CD4-positive, alpha-beta T cell treated with Interferon gamma for 1 hour (primary cell): Measurements from ENCODE around the gene SHC3.

ENCODE experiments used
- DNase-seq: peaks from one replicate; pipeline ENCODE4 v3.0.0-alpha.2; 2020

Gene SHC3

DNA sequence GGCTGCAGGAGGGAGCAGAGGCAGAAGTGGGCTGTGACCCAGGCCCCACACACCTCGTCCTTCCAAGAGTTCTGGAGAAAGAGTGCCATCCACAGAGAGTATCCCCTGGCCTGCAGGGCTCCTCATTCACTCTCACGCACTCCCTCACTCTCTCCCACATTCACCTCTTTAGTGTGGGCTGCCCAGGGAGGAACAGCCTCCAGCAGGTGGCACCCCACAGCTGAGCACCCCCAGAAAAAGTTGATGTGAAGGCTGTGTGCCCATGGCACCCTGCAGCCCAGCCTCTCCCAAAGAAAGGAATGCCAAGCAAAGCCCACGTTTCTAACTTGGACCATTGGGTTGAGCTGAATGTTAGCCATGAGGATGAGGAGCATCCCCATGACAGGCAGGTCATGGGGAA lies 4.5 kb upstream of the SHC3 start:
- DNase-seq = no peak

DNA sequence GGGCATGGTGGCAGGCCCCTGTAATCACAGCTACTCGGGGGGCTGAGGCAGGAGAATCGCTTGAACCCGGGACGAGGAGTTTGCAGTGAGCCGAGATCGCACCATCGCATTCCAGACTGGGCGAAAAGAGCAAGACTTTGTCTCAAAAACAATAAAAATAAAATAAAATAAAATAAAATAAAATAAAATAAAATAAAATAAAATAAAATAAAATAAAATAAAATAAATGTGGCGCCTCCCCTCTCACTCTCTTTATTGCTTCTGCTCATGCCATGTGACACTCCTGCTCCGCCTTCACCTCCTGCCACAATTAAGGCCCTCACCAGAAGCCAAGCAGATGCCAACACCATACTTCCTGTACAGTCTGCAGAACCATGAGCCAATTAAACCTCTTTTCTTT lies 3.8 kb upstream of the SHC3 start:
- DNase-seq = no peak

DNA sequence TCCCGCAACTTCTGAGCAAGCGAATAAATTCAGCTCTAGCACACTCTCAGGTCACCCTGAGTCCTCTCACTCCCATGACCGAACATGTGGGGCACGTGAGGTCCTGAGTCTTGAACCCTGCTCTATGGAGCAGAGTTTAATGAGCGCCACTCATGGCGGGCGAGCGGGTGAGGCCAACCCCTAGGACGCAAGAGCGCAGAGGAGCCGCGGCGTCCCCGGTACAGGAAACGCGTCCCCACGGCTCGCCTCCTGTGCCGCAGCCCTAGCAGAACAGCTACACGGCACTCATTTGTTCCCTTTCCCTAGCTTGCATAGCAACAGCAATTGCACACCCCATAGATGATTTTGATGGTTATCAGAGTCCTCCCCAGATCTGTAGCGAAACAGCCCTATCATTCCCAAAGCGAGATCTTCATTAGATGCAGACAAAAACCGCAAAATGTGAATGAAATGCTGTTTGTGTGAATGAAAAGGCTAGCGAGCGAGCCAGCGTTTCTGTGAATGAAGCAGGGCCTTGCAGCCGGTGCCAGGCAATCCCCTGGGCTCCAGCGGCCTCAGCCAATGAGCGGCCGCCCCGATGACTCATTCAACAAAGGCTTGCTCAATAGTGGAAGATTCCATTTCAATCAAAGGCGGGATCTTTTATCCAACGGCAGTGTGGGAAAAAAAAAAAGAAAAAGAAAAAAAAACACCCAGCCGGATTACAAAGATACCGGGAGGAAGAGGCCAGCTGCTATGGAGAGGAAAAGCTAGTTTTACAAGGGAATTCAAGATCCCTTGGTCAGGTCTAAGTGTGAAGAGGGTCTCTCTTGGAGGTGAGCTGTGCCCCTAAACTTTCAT lies 1.5 kb upstream of the SHC3 start:
- DNase-seq = peak; percentile 14

DNA sequence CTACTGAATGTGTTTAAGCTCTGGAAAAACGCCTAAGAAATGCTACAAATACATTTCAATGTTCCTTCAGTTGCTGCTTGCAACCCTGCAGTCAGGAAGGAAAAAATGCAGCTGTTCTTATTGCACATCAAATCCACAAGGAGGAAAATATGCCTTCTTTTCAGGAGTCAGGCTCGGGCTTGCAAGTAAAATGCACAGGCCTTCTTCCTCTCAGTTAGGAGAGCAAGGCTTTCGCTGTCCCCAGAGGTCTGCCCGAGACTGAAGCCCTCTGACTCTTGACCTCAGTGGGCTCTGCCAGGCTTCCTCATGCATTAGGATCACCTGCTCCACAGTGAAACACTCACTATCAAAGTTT lies 899 bp upstream of the SHC3 start:
- DNase-seq = no peak

DNA sequence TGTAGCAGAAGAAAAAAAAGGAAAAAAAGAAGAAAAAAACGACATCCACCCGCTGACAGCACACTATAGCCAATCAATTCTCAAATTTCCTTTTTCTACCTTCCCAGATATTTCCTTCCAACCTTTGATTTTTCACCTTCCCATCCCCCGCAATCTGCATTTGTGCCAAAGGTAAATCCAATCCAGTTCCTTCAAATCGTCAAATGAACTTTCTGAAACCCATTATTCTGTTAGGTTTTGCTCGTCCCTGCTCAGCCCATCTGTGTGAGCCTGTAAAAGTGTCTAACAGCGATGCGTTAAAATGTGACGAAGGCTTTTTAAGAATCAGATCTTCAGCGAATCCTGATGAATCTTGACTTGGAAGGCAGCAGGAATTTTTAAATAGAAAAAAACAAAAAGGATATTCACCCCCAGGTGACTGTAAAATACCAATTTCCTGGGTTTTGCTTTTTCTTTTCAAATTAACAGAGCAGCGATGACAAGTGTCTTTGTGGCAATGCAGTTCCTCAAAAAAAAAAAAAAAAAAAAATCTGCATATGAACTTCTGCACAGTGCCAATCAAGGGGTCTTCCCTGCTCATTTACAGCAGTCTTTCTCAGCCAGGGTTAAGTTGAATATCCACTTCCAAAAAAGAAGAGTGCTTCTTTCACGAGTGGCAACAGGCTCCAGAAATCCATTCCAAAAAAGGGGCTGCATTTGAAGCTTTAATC lies 367 bp upstream of the SHC3 start:
- DNase-seq = no peak

DNA sequence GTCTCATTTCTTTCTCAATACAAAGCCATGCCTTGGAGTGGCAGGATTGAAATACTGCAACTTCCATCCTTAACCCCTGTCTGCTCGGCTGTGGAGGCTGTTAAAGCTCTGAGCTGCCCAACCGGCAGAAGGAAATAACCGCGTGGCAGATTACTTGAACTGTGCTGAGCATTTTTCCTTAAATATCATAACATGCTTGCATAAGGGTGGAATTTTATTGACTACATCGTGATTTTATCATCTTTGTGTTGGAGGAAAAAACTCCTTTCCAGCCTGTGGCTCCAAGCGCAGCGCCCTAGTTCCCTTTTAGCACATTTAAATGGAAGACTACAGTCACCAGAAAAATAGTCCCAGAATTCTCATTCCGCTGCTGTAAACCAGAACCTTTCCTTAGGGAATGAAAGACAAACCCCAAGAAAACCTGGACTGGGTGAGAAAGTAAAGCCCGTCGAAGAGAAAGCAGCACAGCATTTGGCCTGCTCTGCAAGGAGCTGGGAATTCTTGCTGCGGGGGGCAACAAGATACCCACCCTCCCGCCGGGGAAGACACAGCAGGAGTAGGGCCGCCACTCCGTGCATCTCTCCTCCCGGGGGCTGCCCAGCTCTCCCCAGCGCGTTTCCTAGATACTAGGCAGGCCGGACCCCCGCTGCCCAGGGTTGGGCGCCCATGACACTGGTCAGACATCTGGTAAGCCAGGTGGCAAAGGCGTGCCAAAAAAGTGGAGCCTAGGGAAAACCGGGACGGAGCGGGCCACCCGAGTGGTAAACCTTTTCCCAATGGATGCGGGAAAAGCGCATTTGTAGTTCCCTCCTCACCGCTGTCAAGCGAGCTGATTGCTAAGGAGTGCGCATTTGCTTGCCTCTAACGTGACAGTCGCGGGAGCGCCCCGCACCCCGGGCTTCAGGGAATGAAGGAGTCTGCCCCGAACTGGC lies 1.3 kb downstream of the SHC3 start:
- DNase-seq = no peak

DNA sequence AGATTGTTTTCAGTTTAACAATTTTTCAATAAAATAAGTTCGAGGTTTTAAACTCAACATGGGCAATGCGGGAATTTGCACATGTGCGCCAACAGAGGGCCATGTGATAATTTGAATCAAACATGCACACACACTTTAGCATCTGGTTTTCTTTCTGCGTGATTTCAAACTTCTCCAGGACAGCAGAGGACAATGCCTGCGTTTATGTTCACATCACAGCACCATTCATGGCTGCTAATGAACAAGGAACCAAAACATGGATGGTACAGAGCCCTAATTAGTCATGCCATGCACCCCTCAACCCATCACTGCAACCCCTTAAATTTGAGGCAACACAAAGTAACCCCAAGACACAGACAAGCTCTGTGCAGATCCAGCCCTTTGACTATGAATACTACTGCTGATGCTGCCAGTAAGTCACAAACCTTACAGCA lies 2.8 kb downstream of the SHC3 start:
- DNase-seq = no peak

DNA sequence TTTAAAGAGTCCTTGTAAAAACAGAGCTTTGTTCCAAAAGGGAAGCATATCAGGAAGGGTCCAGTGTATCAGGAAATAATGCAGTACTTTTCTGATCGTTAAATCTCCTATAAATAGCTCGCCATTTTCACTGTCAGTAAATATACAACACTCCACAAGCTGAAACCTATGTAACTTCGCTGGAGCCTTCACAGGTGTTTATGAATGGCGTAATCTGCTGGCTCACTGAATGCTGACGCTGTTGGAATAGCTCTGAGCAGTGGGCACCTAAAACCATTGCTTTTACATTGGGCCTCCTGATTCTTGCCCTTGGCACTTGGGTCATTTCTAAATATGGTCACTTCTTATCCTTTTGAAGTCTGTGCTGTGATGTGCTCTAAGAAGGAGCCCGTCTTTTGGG lies 4.3 kb downstream of the SHC3 start:
- no peak for DNase-seq

DNA sequence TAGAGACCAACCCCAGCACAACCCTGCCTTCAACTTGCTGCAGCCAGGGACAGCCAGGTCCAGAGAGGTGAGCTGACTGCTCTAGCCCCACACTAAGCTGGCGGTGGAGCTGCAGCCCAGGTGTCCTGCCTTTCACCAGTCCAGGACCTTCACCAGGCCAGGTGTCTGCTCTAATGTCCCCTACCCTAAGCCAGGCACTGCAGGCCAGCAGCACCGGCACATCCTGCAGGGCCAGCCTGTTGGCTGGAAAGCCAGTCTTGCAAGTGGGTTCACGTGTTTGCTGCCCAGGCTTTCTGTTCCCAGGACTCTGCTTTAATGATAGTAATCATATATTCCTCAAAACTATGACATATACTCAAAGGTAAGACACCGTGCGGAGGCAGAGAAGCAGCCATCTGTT lies 5.5 kb downstream of the SHC3 start:
- DNase-seq = no peak

DNA sequence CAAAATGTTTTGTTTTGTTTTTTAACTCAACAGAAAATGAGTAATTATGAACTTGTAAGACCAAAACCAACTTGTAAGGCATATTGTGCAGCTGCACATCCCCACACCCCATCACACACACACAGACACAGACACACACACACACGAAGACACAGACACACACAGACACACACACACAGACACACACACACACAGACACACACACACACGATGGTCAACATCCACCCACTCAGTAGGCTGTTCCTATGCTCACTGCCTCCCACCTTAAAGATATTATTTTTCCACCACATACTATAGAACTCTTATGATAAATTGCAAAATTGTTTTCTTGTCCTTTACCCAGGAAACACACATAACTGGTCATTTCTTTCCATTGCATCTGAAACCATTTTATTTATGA lies 6.2 kb downstream of the SHC3 start:
- DNase-seq = no peak

DNA sequence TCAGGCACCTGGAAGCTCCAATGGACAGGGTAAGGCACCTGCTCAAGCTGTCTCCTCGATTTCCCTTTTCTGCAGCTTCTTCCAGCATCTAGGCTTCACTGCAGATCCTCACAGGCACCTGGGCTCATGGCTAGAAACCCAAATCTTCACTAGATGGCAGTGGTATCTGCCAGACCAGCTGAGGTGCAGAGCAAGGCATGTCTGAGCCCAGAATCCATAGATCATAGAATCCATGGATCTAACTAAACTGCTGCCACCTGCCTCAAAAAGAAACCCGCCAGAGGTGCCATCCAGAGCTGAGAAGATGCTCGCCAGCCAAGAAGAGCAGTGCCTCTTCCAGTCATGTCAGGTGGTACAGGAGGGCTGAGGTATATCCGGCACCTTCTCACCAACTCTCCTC lies 6.9 kb downstream of the SHC3 start:
- DNase-seq = no peak

DNA sequence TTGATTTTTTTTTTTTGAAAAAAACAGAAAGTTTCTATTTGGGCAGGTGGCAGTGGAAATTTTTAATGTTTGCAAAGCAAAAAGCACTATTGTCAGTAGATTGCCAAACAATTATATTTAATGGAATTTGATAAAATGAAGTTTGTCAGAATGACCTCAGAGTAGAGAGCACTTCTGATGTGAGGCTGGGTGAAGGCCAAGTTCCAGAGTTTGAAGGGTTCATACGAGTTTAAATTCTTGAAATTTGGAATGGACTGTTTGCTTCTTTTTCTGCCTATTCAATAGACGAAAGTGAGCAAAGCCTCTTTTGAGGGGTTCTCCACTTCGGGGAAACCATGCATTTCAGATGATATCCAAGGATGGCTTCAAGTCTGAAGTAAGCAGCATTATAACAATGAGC lies 7.4 kb downstream of the SHC3 start:
- no peak for DNase-seq

DNA sequence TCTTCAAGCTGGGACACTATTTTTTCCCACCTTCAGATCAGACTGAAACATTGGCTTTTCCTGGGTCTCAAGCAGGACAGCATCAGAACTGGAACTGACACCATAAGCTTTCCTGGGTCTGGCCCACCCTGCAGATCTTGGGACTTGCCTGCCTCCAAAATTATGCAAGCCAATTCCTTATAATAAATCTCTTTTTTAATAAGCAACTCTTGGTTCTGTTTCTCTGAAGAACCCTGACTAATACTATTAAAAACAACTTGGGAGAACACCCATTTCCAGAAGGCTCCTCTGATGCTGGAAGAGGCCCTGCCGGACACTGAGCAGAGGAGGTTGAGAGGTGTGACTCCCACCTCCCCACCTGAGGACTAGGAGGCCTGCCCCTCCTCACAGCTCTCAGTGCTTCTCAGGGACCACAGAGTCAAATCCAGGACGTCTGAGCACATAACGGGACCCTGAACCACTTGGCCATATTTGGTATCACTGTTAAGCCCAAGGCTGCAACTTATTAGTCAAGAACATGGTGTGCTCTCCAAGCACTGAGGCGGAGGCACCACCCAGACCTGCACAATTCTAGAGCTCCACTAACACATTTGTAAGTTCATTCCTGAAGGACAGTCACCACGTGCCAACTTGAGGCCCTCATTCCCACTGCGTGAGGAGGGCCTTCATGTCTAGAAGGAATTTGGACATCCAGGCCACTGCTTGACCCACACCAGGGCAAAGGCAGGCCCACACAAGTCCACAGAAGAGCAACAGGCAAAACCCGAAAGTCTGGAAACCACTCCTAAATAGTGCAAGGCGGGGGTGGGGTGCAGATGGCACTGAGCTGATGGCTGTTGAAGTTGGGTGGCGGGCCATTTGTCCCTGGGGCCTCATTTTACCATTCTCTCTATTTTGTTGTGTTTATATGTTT lies 9.5 kb downstream of the SHC3 start:
- DNase-seq = no peak

DNA sequence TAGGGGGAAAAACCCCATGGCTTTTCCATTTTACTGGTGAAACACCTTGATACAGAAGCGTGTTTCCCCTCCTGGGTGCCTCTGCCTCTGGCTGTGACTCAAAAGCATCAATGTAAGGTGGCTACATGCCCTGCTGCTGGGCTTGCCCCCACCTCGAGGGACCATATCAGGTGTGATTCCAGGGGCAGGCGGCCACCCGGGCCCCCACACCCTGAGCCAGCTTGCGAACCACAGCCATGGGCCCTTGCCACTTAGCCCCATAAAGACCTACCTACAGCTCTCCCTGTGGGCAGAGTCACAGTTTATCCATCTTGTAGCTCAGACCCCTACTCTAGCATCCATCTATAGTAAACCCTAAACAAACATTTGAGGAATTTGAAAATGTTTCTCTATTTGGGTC lies 10.8 kb downstream of the SHC3 start:
- no peak for DNase-seq

DNA sequence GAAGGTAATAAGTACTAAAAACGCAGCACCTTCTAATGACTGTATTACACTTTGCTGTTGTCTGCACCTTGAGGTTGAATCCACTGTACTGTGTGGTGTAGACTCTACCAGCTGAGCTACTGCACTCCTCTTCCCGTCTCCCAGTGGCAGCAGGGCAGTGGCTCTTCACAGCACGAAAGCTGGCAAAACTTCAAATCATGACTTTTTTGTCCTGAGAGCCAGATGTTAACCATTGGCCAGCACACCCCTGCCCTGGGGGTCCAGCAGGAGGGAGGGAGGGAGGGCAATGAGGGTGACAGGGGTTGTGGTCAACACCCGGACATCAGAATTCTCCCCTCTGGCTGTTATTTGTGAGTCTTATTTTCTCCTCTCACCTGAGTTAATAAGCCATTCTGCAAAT lies 11.8 kb downstream of the SHC3 start:
- DNase-seq = no peak

DNA sequence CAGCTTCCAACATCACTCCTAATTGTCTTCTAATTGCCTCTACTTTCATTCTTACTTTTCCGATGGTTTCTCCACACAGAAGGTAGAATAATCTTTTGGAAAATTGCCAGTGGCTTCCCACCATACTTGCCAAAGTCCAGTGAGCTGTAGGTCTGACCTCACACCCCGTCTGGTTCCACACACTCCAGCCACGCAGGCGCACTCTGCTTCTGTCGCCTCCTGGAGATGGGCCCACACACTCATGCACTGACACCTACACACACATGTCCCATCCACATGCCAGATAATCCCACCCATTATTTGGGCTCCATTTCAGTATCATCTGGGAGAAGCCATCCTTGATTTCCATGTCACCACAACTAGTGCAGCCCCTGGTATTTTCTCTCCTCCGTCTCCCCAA lies 12.7 kb downstream of the SHC3 start:
- DNase-seq = no peak

DNA sequence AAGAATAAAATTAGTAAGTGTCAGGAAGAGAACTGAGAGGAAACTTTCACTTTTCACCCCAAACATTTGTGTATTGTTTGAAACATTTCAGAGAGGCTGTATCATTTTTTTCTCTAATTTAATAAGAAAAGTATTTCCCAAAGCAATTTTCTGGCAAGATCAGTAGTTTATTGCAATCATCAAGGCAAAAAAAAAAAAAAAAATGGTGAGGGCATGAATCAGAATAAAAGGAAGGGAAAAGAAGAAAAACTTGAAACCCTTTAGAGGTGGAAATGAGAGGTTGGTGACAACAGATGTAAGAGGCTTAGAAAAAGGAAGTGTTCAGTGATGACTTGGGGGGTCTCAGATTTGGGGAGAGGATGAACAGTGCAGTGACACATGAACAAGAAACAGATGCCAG lies 13.3 kb downstream of the SHC3 start:
- DNase-seq = no peak

DNA sequence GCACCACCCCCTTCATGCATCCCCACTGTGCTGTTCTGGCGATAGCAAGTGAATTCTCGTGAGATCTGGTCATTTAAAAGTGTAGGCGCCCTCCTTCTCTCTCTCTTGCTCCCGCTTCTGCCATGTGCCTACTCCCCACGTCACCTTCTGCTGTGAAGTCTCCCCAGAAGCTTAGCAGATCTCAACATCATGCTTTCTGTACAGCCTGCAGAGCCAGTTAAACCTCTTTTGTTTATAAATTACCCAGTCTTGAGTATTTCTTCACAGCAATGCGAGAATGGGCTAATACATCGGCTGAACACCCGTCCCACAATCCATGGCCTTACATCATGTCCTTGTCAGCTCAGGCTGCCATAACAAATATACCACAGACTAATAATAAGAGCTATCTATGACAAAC lies 17.4 kb downstream of the SHC3 start:
- DNase-seq = no peak

DNA sequence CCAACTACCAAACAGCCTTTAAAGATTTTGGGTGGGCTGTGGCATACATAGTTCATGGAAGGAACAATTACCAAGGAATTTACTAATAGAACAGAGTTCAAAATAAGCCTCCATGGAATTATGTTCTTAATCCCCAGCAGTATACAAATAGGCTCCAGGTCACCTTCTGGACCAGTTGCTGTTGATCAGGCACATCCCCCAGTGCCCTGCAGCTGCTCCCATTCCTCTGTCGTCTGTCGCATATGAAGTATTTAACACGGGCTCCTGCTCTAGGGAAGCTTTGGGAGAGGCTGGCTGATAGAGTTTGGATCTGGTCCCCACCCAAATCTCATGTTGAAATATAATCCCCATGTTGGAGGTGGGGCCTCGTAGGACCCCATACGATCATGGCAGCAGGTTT lies 17.8 kb downstream of the SHC3 start:
- DNase-seq = no peak

DNA sequence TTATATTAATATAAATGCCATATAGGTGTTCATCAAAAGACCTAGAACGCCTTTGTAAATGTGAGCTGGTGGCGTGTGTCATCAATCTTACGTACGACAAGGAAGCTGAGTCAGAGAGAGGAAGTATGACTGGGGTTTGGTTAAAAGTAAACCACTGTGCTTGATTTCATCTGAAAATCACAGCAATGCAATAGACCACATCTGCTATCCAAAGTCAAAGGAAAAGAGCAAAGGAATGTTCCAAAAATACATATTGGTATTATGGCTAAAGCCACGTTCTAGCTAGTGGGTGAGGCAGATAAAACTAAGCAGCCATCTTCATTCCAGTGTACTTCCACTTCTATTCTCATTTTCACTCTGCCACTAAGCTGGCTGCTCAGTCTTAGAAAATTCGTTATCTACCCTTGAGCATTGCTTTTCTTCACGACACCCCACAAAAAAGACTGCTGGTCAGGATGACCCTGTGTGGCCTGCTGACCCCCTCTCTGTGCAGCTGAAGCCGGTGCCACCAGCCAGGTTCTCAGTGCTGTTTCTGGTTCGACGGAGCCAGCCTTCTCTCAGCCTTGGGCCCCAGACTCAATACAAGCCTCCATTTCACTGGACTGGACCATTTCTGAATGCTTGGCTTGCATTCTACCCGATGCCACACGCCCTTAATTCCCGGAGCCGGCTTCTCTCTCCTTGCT lies 23.8 kb downstream of the SHC3 start:
- peak; percentile 7 for DNase-seq

DNA sequence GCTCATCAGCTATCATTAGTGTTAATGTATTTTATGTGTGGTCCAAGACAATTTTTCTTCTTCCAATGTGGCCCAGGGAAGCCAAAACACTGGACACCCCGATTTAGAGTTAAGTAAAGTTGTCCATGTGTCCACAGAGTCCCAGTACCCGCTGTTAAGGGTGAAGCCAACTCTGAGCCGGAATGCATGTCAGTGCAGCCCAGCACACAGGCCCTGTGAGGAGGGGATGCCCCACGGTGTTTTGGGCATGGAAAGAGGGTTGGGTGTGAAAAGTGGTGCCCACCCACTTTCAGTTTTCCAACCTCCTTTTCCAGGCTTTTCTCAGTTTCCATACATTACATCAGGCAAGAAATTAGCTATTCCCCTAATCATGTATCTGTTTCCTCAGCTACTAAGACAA lies 24.4 kb downstream of the SHC3 start:
- no peak for DNase-seq
